IMR-90 (cell line): ENCODE measurements around the gene POLR2E. TPM values are rescaled to one million over a fixed set of nuclear protein-coding genes. Genes with fewer than 3 reads are reported as not detected.

ENCODE experiments used
- ATAC-seq: fragments of 200-7000 bp; cut with Tn5 transposase; 2 replicates; pipeline ENCODE4 v1.9.1; 2020; ENCODE audit warnings: low read depth, mild to moderate bottlenecking, moderate library complexity
- BruUV-seq: library from RNA; stranded (reverse); fragments of 400-500 nt; replicated peaks from 2 replicates; lab custom pipeline; 2021; lab: Mats Ljungman, UMichigan
- CTCF ChIA-PET: fragments of 300-600 bp; formaldehyde crosslinking; extraction: SDS; loops from one replicate; lab custom pipeline; 2021; ENCODE audit warnings: antibody characterized with exemption; lab: Yijun Ruan, JAX
- POLR2A ChIA-PET: fragments of 300-600 bp; sonication (Branson Sonifier 250); formaldehyde crosslinking; loops from one replicate; lab custom pipeline; 2022; ENCODE audit warnings: antibody characterized with exemption; ENCODE audit not compliant: unreplicated experiment; lab: Charles Lee
- DNase-seq: peaks from one replicate; pipeline ENCODE4 v3.0.0; 2013
- H2AFZ ChIP-seq: replicated peaks from 2 replicates; pipeline ENCODE3; 2013; ENCODE audit warnings: low read length, mild to moderate bottlenecking; ENCODE audit not compliant: poor library complexity
- H2AK5ac ChIP-seq: 2 replicates; pipeline ENCODE4 v1.6.1; 2013; ENCODE audit warnings: low read depth, low read length, inconsistent platforms
- H2AK9ac ChIP-seq: replicated peaks from 2 replicates; pipeline ENCODE3; 2013; ENCODE audit warnings: mild to moderate bottlenecking, low read depth, low read length, moderate library complexity; ENCODE audit not compliant: poor library complexity
- H2BK120ac ChIP-seq: 2 replicates; pipeline ENCODE4 v1.6.1; 2013; ENCODE audit warnings: low read depth, low read length, inconsistent platforms
- H2BK15ac ChIP-seq: 3 replicates; pipeline ENCODE4 v1.6.1; 2013; ENCODE audit warnings: low read depth, low read length, inconsistent platforms
- H2BK20ac ChIP-seq: 2 replicates; pipeline ENCODE4 v1.6.1; 2013; ENCODE audit warnings: low read depth, mild to moderate bottlenecking, inconsistent platforms, low read length, moderate library complexity
- H2BK5ac ChIP-seq: 2 replicates; pipeline ENCODE4 v1.6.1; 2013; ENCODE audit warnings: mild to moderate bottlenecking, low read depth, low read length, inconsistent platforms; ENCODE audit not compliant: poor library complexity, severe bottlenecking
- H3K14ac ChIP-seq: replicated peaks from 2 replicates; pipeline ENCODE4 v1.6.1; 2013; ENCODE audit warnings: low read depth, low read length, inconsistent platforms
- H3K18ac ChIP-seq: 2 replicates; pipeline ENCODE4 v1.6.1; 2013; ENCODE audit warnings: low read depth, low read length, control low read depth
- H3K23ac ChIP-seq: 2 replicates; pipeline ENCODE4 v1.6.1; 2013; ENCODE audit warnings: low read depth, low read length, inconsistent platforms
- H3K27ac ChIP-seq: 2 replicates; pipeline ENCODE4 v1.5.1; 2013; ENCODE audit warnings: mild to moderate bottlenecking, control low read depth, low read length; ENCODE audit not compliant: insufficient read depth
- H3K27me3 ChIP-seq: 2 replicates; pipeline ENCODE4 v1.6.1; 2013; ENCODE audit warnings: low read length; ENCODE audit not compliant: control insufficient read depth, insufficient read depth
- H3K36me3 ChIP-seq: 2 replicates; pipeline ENCODE4 v1.6.1; 2013; ENCODE audit warnings: low read length, mixed read lengths; ENCODE audit not compliant: control insufficient read depth, insufficient read depth
- H3K4ac ChIP-seq: 2 replicates; pipeline ENCODE4 v1.6.1; 2013; ENCODE audit warnings: low read depth, low read length, inconsistent platforms
- H3K4me1 ChIP-seq: 2 replicates; pipeline ENCODE4 v1.6.1; 2013; ENCODE audit warnings: low read length, mixed read lengths; ENCODE audit not compliant: control insufficient read depth, insufficient read depth
- H3K4me2 ChIP-seq: 2 replicates; pipeline ENCODE4 v1.6.1; 2013; ENCODE audit warnings: low read depth, mild to moderate bottlenecking, control low read depth, low read length, moderate library complexity
- H3K4me3 ChIP-seq: 2 replicates; pipeline ENCODE4 v1.5.1; 2013; ENCODE audit warnings: low read depth, mild to moderate bottlenecking, control low read depth, low read length, moderate library complexity; ENCODE audit not compliant: insufficient read depth
- H3K56ac ChIP-seq: 2 replicates; pipeline ENCODE4 v1.6.1; 2013; ENCODE audit warnings: low read length, inconsistent platforms; ENCODE audit not compliant: insufficient read depth; ENCODE audit errors: extremely low read depth
- H3K79me1 ChIP-seq, 2 experiments: 2 replicates each; pipeline ENCODE4 v1.6.1; 2013; ENCODE audit warnings: low read length in 2 of 2, inconsistent platforms in 1 of 2, low read depth in 1 of 2
- H3K9ac ChIP-seq: 2 replicates; pipeline ENCODE4 v1.6.1; 2013; ENCODE audit warnings: low read depth, low read length, control low read depth
- H3K9me1 ChIP-seq: 2 replicates; pipeline ENCODE4 v1.6.1; 2013; ENCODE audit warnings: low read length, inconsistent platforms; ENCODE audit not compliant: insufficient read depth
- H3K9me3 ChIP-seq: 2 replicates; pipeline ENCODE4 v1.6.1; 2013; ENCODE audit warnings: low read length; ENCODE audit not compliant: control insufficient read depth, insufficient read depth
- H4K20me1 ChIP-seq: 2 replicates; pipeline ENCODE4 v1.6.1; 2013; ENCODE audit warnings: low read length, inconsistent platforms; ENCODE audit not compliant: insufficient read depth
- H4K5ac ChIP-seq: 2 replicates; pipeline ENCODE4 v1.6.1; 2013; ENCODE audit warnings: mild to moderate bottlenecking, low read depth, low read length, control low read depth
- H4K8ac ChIP-seq, 2 experiments: 2 replicates each; pipeline ENCODE4 v1.6.1; 2013; ENCODE audit warnings: low read depth in 2 of 2, low read length in 2 of 2, control low read depth in 1 of 2, inconsistent platforms in 1 of 2
- H4K91ac ChIP-seq: 2 replicates; pipeline ENCODE4 v1.6.1; 2013; ENCODE audit warnings: low read depth, low read length, inconsistent platforms; ENCODE audit not compliant: insufficient read depth
- BHLHE40 ChIP-seq: fragments of 150-350 bp; IDR thresholded peaks from 2 replicates; pipeline ENCODE4 v1.6.1; 2016; ENCODE audit warnings: mild to moderate bottlenecking, low read depth, low read length
- CHD1 ChIP-seq: IDR thresholded peaks from 2 replicates; pipeline ENCODE4 v1.6.1; 2012; ENCODE audit warnings: low read depth, low read length, improper control_type of control experiment
- MAFK ChIP-seq: IDR thresholded peaks from 2 replicates; pipeline ENCODE4 v1.6.1; 2012; ENCODE audit warnings: low read depth, low read length, improper control_type of control experiment
- MAZ ChIP-seq: IDR thresholded peaks from 2 replicates; pipeline ENCODE4 v1.6.1; 2012; ENCODE audit warnings: low read depth, mild to moderate bottlenecking, low read length, improper control_type of control experiment, moderate library complexity, borderline replicate concordance
- NFE2L2 ChIP-seq: fragments of 150-350 bp; IDR thresholded peaks from 2 replicates; pipeline ENCODE4 v1.6.1; 2016; ENCODE audit warnings: low read depth, mild to moderate bottlenecking, low read length
- POLR2A ChIP-seq: IDR thresholded peaks from 2 replicates; pipeline ENCODE4 v1.6.1; 2012; ENCODE audit warnings: mild to moderate bottlenecking, low read depth, low read length
- RCOR1 ChIP-seq: IDR thresholded peaks from 2 replicates; pipeline ENCODE4 v1.6.1; 2012; ENCODE audit warnings: mild to moderate bottlenecking, low read length, improper control_type of control experiment; ENCODE audit not compliant: insufficient replicate concordance
- SMC3 ChIP-seq: fragments of 150-350 bp; IDR thresholded peaks from 2 replicates; pipeline ENCODE4 v1.6.1; 2016; ENCODE audit warnings: low read depth, mild to moderate bottlenecking, antibody characterized with exemption, low read length, moderate library complexity
- WGBS, 2 experiments: methylation state at CpG; one replicate each; pipeline versions ENCODE4 v1.1.5 to v1.1.7; 2013; ENCODE audit warnings: missing lambda C conversion rate in 2 of 2; ENCODE audit not compliant: insufficient read length in 1 of 2; ENCODE audit errors: extremely low coverage in 2 of 2; 5-methylcytosine and 5-hydroxymethylcytosine counted together
- dilution Hi-C: fragments of 300-500 bp; cut with HindIII; formaldehyde crosslinking; loops from one replicate; pipeline ENCODE4 v1.14.3; 2018; ENCODE audit warnings: low sequenced_read_pairs; ENCODE audit not compliant: unreplicated experiment
- in situ Hi-C: fragments of 300-500 bp; cut with MboI; formaldehyde crosslinking; loops from 3 replicates; pipeline ENCODE4 v1.14.3; 2019; ENCODE audit warnings: low sequenced_read_pairs, inconsistent platforms, mixed read lengths
- intact Hi-C: fragments of 100-400 bp; cut with micrococcal nuclease; formaldehyde crosslinking; loops from 2 replicates; pipeline ENCODE4 v1.10.0; 2022
- polyA plus RNA-seq, 3 experiments: library from polyadenylated mRNA; depleted of rRNA; stranded (reverse); fragments of >200 nt; gene quantifications; 2 replicates each; pipeline ENCODE4 v1.2.3, GENCODE V29; 2012; ENCODE audit warnings: low replicate concordance in 1 of 3
- total RNA-seq: library from RNA; depleted of rRNA; stranded (reverse); fragments of >200 nt; gene quantifications from 2 replicates; pipeline ENCODE4 v1.2.3, GENCODE V29; 2012
- TF ChIP-seq, protein P1 (sequence below): conservative IDR thresholded peaks from 2 replicates; pipeline ENCODE4 v1.5.1; 2012; ENCODE audit warnings: mild to moderate bottlenecking, low read depth, low read length, improper control_type of control experiment
- TF ChIP-seq, protein P2 (sequence below): fragments of 150-350 bp; IDR thresholded peaks from 2 replicates; pipeline ENCODE4 v1.6.1; 2017; ENCODE audit warnings: mild to moderate bottlenecking, antibody characterized with exemption, low read length, low read depth
- TF ChIP-seq, protein P3 (sequence below): fragments of 150-350 bp; IDR thresholded peaks from 2 replicates; pipeline ENCODE4 v1.6.1; 2016; ENCODE audit warnings: low read depth, mild to moderate bottlenecking, low read length, moderate library complexity, borderline replicate concordance

Gene POLR2E
- total and polyA plus RNA-seq, 2 of the 4 experiments (the other 2 are of a cell fraction), result 294 to 391 TPM

DNA sequence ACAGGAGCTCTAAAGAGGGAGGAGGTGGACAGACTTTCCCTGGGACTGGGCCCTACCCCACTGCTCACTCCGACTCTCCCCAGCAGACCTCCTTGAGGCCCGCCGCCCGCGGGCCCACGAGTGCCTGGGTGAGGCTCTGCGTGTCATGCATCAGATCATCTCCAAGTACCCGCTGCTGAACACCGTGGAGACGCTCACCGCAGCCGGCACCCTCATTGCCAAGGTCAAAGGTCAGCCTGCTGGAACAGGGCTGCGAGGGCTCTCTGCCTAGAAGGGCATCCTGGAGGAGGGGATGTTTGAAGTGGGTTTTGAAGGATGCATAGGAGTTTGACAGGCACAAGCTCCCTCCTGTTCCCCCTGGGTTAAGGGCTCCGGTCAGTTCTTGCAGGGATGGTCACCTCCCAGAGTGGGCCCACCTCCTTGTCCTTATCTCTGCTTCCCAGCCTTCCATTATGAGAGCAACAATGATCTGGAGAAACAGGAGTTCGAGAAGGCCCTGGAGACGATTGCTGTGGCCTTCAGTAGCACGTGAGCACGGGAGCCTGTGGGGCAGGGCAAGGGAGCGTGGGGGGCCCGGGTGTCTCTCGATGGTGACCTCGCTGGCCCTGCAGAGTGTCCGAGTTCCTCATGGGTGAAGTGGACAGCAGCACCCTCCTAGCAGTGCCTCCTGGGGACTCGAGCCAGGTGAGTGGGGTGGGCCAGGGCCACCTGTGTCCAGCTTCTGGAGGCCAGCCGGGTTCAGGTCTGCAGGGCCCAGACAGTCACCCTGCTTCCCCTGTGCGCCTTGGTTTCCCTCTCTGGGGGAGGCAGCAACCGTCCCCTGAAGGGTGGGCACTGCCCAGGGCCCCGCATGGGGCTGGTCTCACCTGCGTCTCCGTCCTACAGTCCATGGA lies 21.9 kb downstream of the POLR2E start (continued):
- no peak for TF ChIP-seq MAFK

DNA sequence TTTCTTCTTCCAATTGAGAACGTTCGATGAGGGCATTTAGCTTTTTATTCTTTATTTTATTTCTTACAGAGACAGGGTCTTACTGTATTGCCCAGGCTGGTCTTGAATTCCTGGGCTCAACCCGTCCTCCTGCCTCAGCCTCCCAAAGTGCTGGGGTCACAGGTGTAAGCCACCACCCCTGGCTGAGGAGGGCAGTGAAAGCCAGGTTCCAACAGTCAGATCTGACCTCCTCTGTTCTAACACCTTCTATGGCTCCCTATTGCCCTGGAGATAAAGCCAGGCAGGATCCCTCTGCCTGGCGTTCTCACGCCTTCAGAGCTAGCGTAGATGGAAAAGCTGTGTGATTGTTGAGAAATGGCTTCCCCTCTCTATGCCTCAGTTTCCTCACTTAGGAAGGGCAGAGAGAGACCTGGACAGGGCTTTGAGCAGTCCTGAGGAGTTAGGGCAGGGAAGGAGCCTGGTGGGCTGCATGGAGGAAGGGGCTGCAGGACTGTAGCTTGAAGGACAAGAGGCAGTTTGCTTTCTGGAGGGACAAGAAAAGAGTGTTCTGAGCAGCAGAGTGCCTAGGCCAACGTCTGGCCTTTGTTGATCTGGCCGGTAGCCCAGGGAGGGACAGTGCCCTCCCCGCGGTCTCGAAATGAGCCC lies 22.7 kb downstream of the POLR2E start:
- BruUV-seq, result no TSS peak
- H3K79me1 ChIP-seq, result no peaks in the 10 kb centered on the region
- H3K27ac ChIP-seq, result no peak overlapping the region
- no peaks in the 10 kb centered on the region; the same call in 1 of the 2 replicates for H4K20me1 ChIP-seq
- ChIA-PET POLR2A (no interaction called here), CTCF (no interaction called here)
- H3K4me2 ChIP-seq, result no peak overlapping the region
- DNase-seq, result no peak
- H3K9me3 ChIP-seq, result peaks cover 2% of the 10 kb centered on the region; the same call in 1 of the 2 replicates
- no peak overlapping the region for H3K9ac ChIP-seq
- H3K27me3 ChIP-seq, result peaks cover 37% of the 10 kb centered on the region
- H2AFZ ChIP-seq, result no peak overlapping the region
- intact Hi-C loops (no loop called here), dilution Hi-C loops (no loop called here), in situ Hi-C loops (no loop called here)
- H2BK5ac ChIP-seq, result no peak overlapping the region
- no peak overlapping the region for H3K18ac ChIP-seq
- no peaks in the 10 kb centered on the region for H3K36me3 ChIP-seq
- WGBS, 2 experiments, result 75% methylated on average over 2 of the region's 11 CpGs; no CpG with 5 or more reads in 1 of the 2 experiments
- H4K91ac ChIP-seq, result no peak overlapping the region
- H3K4ac ChIP-seq, result no peak overlapping the region
- H3K56ac ChIP-seq, result no peak overlapping the region
- H4K5ac ChIP-seq, result no peak overlapping the region
- ATAC-seq, result no peak
- no peak overlapping the region for H2BK120ac ChIP-seq
- no peak overlapping the region for H2AK9ac ChIP-seq
- H3K14ac ChIP-seq, result no peak overlapping the region
- H2AK5ac ChIP-seq, result no peak overlapping the region
- H3K4me1 ChIP-seq, result no peaks in the 10 kb centered on the region
- H3K4me3 ChIP-seq, result no peak overlapping the region
- no peak overlapping the region for H2BK20ac ChIP-seq
- H3K9me1 ChIP-seq, result no peaks in the 10 kb centered on the region
- H3K23ac ChIP-seq, result no peak overlapping the region
- TF ChIP-seq CHD1 (no peak), MAZ (no peak), POLR2A (no peak), RCOR1 (no peak), BHLHE40 (no peak), SMC3 (no peak), NFE2L2 (no peak)
- TF ChIP-seq, protein P1, sequence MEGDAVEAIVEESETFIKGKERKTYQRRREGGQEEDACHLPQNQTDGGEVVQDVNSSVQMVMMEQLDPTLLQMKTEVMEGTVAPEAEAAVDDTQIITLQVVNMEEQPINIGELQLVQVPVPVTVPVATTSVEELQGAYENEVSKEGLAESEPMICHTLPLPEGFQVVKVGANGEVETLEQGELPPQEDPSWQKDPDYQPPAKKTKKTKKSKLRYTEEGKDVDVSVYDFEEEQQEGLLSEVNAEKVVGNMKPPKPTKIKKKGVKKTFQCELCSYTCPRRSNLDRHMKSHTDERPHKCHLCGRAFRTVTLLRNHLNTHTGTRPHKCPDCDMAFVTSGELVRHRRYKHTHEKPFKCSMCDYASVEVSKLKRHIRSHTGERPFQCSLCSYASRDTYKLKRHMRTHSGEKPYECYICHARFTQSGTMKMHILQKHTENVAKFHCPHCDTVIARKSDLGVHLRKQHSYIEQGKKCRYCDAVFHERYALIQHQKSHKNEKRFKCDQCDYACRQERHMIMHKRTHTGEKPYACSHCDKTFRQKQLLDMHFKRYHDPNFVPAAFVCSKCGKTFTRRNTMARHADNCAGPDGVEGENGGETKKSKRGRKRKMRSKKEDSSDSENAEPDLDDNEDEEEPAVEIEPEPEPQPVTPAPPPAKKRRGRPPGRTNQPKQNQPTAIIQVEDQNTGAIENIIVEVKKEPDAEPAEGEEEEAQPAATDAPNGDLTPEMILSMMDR, result no peak
- TF ChIP-seq, protein P2, sequence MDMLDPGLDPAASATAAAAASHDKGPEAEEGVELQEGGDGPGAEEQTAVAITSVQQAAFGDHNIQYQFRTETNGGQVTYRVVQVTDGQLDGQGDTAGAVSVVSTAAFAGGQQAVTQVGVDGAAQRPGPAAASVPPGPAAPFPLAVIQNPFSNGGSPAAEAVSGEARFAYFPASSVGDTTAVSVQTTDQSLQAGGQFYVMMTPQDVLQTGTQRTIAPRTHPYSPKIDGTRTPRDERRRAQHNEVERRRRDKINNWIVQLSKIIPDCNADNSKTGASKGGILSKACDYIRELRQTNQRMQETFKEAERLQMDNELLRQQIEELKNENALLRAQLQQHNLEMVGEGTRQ, result no peak
- TF ChIP-seq, protein P3, sequence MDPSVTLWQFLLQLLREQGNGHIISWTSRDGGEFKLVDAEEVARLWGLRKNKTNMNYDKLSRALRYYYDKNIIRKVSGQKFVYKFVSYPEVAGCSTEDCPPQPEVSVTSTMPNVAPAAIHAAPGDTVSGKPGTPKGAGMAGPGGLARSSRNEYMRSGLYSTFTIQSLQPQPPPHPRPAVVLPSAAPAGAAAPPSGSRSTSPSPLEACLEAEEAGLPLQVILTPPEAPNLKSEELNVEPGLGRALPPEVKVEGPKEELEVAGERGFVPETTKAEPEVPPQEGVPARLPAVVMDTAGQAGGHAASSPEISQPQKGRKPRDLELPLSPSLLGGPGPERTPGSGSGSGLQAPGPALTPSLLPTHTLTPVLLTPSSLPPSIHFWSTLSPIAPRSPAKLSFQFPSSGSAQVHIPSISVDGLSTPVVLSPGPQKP, result no peak
- H4K8ac ChIP-seq, result no peak overlapping the region
- no peak overlapping the region for H2BK15ac ChIP-seq
